ENCODE data around the gene CPNE5. TPM values are rescaled to one million over a fixed set of nuclear protein-coding genes. Genes with fewer than 3 reads are reported as not detected.

Gene CPNE5
- total and polyA plus RNA-seq, 3 donors from 2014 or later: 44.2 to 137 (median 97.8) TPM

- no peak overlapping the region for H3K4me3 ChIP-seq
- intact Hi-C loops (cut with DNase I; ENCODE audit: low total_unique reads): no loop called here
- no peaks in the 10 kb centered on the region for H3K9me3 ChIP-seq
- DNase-seq: peak; percentile 55
- H3K27me3 ChIP-seq: no peaks in the 10 kb centered on the region
- no peak for TF ChIP-seq POLR2A (IDR thresholded peaks at IDR 0.05)
- WGBS, 2 donors: 60 to 61% methylated on average over 3 to 6 of the region's 6 CpGs
- no peak overlapping the region for H3K27ac ChIP-seq
- H3K4me1 ChIP-seq: peaks cover 10% of the 10 kb centered on the region
- H3K36me3 ChIP-seq (ENCODE audit: low read depth, missing control alignments): no peaks in the 10 kb centered on the region
These were observed 19.2 kb upstream of the CPNE5 start for GRCh38 chr6:36858407-36858981.

- intact Hi-C loops (cut with DNase I; ENCODE audit: low total_unique reads): no loop called here
- H3K9me3 ChIP-seq: no peaks in the 10 kb centered on the region
- no peak for TF ChIP-seq POLR2A (IDR thresholded peaks at IDR 0.05)
- no peak for TF ChIP-seq CTCF (IDR thresholded peaks at IDR 0.05)
- DNase-seq: no peak
- no peaks in the 10 kb centered on the region for H3K36me3 ChIP-seq (ENCODE audit: low read depth, missing control alignments)
- H3K4me1 ChIP-seq: peaks cover 12% of the 10 kb centered on the region
- no peaks in the 10 kb centered on the region for H3K27me3 ChIP-seq
- H3K4me3 ChIP-seq: no peak overlapping the region
- WGBS, 2 donors: 92 to 97% methylated on average over 4 of the region's 4 CpGs
- no peak overlapping the region for H3K27ac ChIP-seq
These were observed 18.1 kb upstream of the CPNE5 start for GRCh38 chr6:36857325-36857724.

- H3K4me1 ChIP-seq: peaks cover 23% of the 10 kb centered on the region
- H3K27ac ChIP-seq: no peak overlapping the region
- WGBS, 2 donors: 74 to 85% methylated on average over 8 of the region's 8 CpGs
These were observed 17.0 kb upstream of the CPNE5 start for GRCh38 chr6:36856277-36856676.

GRCh38 chr6:36855750-36856149 is 16.5 kb upstream of the CPNE5 start:
- DNase-seq: no peak
- TF ChIP-seq POLR2A (IDR thresholded peaks at IDR 0.05) (no peak), CTCF (IDR thresholded peaks at IDR 0.05) (no peak)
- intact Hi-C loops (cut with DNase I; ENCODE audit: low total_unique reads): no loop called here
- H3K9me3 ChIP-seq: no peaks in the 10 kb centered on the region
- WGBS, 2 donors: 93 to 96% methylated on average over 10 of the region's 10 CpGs
- H3K27me3 ChIP-seq: no peaks in the 10 kb centered on the region
- peaks cover 28% of the 10 kb centered on the region for H3K4me1 ChIP-seq
- H3K36me3 ChIP-seq (ENCODE audit: low read depth, missing control alignments): no peaks in the 10 kb centered on the region
- H3K27ac ChIP-seq: no peak overlapping the region
- no peak overlapping the region for H3K4me3 ChIP-seq

More at GRCh38 chr6:36856277-36856676, 17.0 kb upstream of the CPNE5 start:
- Histone ChIP-seq H3K27me3 (no peaks in the 10 kb centered on the region), H3K9me3 (no peaks in the 10 kb centered on the region), H3K36me3 (ENCODE audit: low read depth, missing control alignments) (no peaks in the 10 kb centered on the region), H3K4me3 (no peak overlapping the region)
- intact Hi-C loops (cut with DNase I; ENCODE audit: low total_unique reads): no loop called here
- no peak for DNase-seq
- TF ChIP-seq CTCF (IDR thresholded peaks at IDR 0.05): peak in 1 of 3 experiments; percentile 12
- TF ChIP-seq POLR2A (IDR thresholded peaks at IDR 0.05): no peak

GRCh38 chr6:36853325-36853724 is 14.1 kb upstream of the CPNE5 start:
- intact Hi-C loops (cut with DNase I; ENCODE audit: low total_unique reads): no loop called here
- peak overlapping the region in 1 of 2 donors; percentile 12 for H3K27ac ChIP-seq
- H3K9me3 ChIP-seq: no peaks in the 10 kb centered on the region
- no peaks in the 10 kb centered on the region for H3K36me3 ChIP-seq (ENCODE audit: low read depth, missing control alignments)
- no peak for DNase-seq
- H3K4me1 ChIP-seq: peaks cover 46% of the 10 kb centered on the region
- no peak overlapping the region for H3K4me3 ChIP-seq
- H3K27me3 ChIP-seq: no peaks in the 10 kb centered on the region
- TF ChIP-seq POLR2A (IDR thresholded peaks at IDR 0.05) (no peak), CTCF (IDR thresholded peaks at IDR 0.05) (no peak)
- 68 to 73% methylated on average over 5 of the region's 5 CpGs for WGBS, 2 donors
